GM18499 (cell line): Measurements from ENCODE around the gene ZNF778.
"Not testable (repeated sequence)": the region's sequence is repeated elsewhere in the genome, so short reads cannot be mapped to it uniquely, and the experiment has no call there.

Experiments
- ATAC-seq: cut with Tn5 transposase; IDR thresholded peaks from one replicate; pipeline ENCODE4 v1.9.1; 2021; ENCODE audit warnings: moderate number of reproducible peaks; ENCODE audit not compliant: insufficient read depth, unreplicated experiment

Gene ZNF778

GRCh38 chr16:89210904-89211515 lies 6.5 kb upstream of the ZNF778 start:
- ATAC-seq = no peak

GRCh38 chr16:89216315-89217137 lies 977 bp upstream of the ZNF778 start:
- ATAC-seq = no peak

GRCh38 chr16:89217138-89217387 lies 440 bp upstream of the ZNF778 start:
- no peak for ATAC-seq

- no peak for ATAC-seq
These were observed 1.9 kb downstream of the ZNF778 start for GRCh38 chr16:89219365-89219764.

- ATAC-seq = no peak
These were observed 4.1 kb downstream of the ZNF778 start for GRCh38 chr16:89221604-89222003.

- ATAC-seq = no peak
These were observed 5.4 kb downstream of the ZNF778 start for GRCh38 chr16:89222931-89223330.

GRCh38 chr16:89224665-89225064 lies 7.2 kb downstream of the ZNF778 start:
- ATAC-seq = no peak

- no peak for ATAC-seq
These were observed 12.8 kb downstream of the ZNF778 start for GRCh38 chr16:89230255-89230654.

- no peak for ATAC-seq
These were observed 14.6 kb downstream of the ZNF778 start for GRCh38 chr16:89232107-89232506.

GRCh38 chr16:89233678-89234490 lies 16.4 kb downstream of the ZNF778 start:
- ATAC-seq = no peak

GRCh38 chr16:89237733-89238132 lies 20.2 kb downstream of the ZNF778 start:
- no peak for ATAC-seq

GRCh38 chr16:89241187-89242007 lies 23.9 kb downstream of the ZNF778 start:
- no peak for ATAC-seq

- no peak for ATAC-seq
These were observed 25.3 kb downstream of the ZNF778 start for GRCh38 chr16:89242795-89243200.

- no peak for ATAC-seq
These were observed 26.2 kb downstream of the ZNF778 start for GRCh38 chr16:89243664-89244063.

- not testable (repeated sequence) for ATAC-seq
These were observed 26.8 kb downstream of the ZNF778 start for GRCh38 chr16:89244264-89244663.

GRCh38 chr16:89244754-89245153 lies 27.3 kb downstream of the ZNF778 start:
- no peak for ATAC-seq

GRCh38 chr16:89246383-89246902 lies 28.9 kb downstream of the ZNF778 start:
- ATAC-seq = no peak

GRCh38 chr16:89246903-89247733 lies 29.6 kb downstream of the ZNF778 start:
- no peak for ATAC-seq

GRCh38 chr16:89247734-89248075 lies 30.2 kb downstream of the ZNF778 start:
- not testable (repeated sequence) for ATAC-seq
